Nephron (organoid): Measurements from ENCODE around the gene LRRC46.

Experiments used
- H3K27ac Mint-ChIP-seq, 3 experiments: 2 replicates each; pipeline ENCODE4 v1.8.0; 2020; ENCODE audit warnings: mixed read lengths in 3 of 3, mild to moderate bottlenecking in 2 of 3, moderate library complexity in 1 of 3
- H3K27me3 Mint-ChIP-seq: 2 replicates; pipeline ENCODE4 v1.8.0; 2021; ENCODE audit warnings: low read depth, mild to moderate bottlenecking, moderate library complexity, mixed read lengths
- H3K36me3 Mint-ChIP-seq: 2 replicates; pipeline ENCODE4 v1.8.0; 2020; ENCODE audit warnings: low read depth, mixed read lengths
- H3K4me1 Mint-ChIP-seq: 2 replicates; pipeline ENCODE4 v1.8.0; 2020; ENCODE audit warnings: mixed read lengths
- H3K4me3 Mint-ChIP-seq, 3 experiments: 2 replicates each; pipeline ENCODE4 v1.8.0; 2020; ENCODE audit warnings: mild to moderate bottlenecking in 3 of 3, mixed read lengths in 3 of 3, moderate library complexity in 2 of 3
- H3K9me3 Mint-ChIP-seq: 2 replicates; pipeline ENCODE4 v1.8.0; 2020; ENCODE audit warnings: mixed read lengths
- CTCF ChIP-seq, 3 experiments: fragments of 200-600 bp; sonication (generic); IDR thresholded peaks; one replicate each; pipeline ENCODE4 v1.5.0; 2021; ENCODE audit warnings: antibody characterized with exemption in 3 of 3; ENCODE audit not compliant: unreplicated experiment in 3 of 3

Gene LRRC46

GRCh38 chr17:47850373-47850691 lies 18.9 kb downstream of the LRRC46 start:
- Mint-ChIP-seq H3K4me3 (peak overlapping the region; percentile 72 to 80 (median 79)), H3K27ac (no peak overlapping the region), H3K27me3 (peaks cover 99% of the 10 kb centered on the region), H3K4me1 (peaks cover 29% of the 10 kb centered on the region), H3K9me3 (no peaks in the 10 kb centered on the region), H3K36me3 (no peaks in the 10 kb centered on the region)
- no peak for TF ChIP-seq CTCF (IDR thresholded peaks at IDR 0.05; ENCODE audit: unreplicated experiment in 3 of 3)

- H3K4me1 Mint-ChIP-seq: peaks cover 23% of the 10 kb centered on the region
- no peaks in the 10 kb centered on the region for H3K36me3 Mint-ChIP-seq
- H3K9me3 Mint-ChIP-seq: no peaks in the 10 kb centered on the region
- H3K27me3 Mint-ChIP-seq: peaks cover 99% of the 10 kb centered on the region
- no peak within 1 kb of the TSS for H3K27ac Mint-ChIP-seq
- H3K4me3 Mint-ChIP-seq: peak within 1 kb of the TSS; percentile 72 to 80 (median 79)
- TF ChIP-seq CTCF (IDR thresholded peaks at IDR 0.05; ENCODE audit: unreplicated experiment in 3 of 3): no peak
Observed at GRCh38 chr17:47850692-47851573, 19.5 kb downstream of the LRRC46 start, which contains the start of gene SP6. Gene SP6, minus strand, starts transcription at chr17:47851163. Its CDS starts 2,734 bp downstream, at chr17:47848429.

- H3K27ac Mint-ChIP-seq: no peak overlapping the region
- no peak for TF ChIP-seq CTCF (IDR thresholded peaks at IDR 0.05; ENCODE audit: unreplicated experiment in 3 of 3)
- H3K4me1 Mint-ChIP-seq: peaks cover 16% of the 10 kb centered on the region
- H3K27me3 Mint-ChIP-seq: peaks cover 99% of the 10 kb centered on the region
- H3K4me3 Mint-ChIP-seq: peak overlapping the region; percentile 71 to 78 (median 74)
- no peaks in the 10 kb centered on the region for H3K9me3 Mint-ChIP-seq
- H3K36me3 Mint-ChIP-seq: no peaks in the 10 kb centered on the region
Observed at GRCh38 chr17:47851764-47852112, 20.3 kb downstream of the LRRC46 start.

GRCh38 chr17:47852113-47852949 lies 20.9 kb downstream of the LRRC46 start:
- peaks cover 16% of the 10 kb centered on the region for H3K4me1 Mint-ChIP-seq
- no peak for TF ChIP-seq CTCF (IDR thresholded peaks at IDR 0.05; ENCODE audit: unreplicated experiment in 3 of 3)
- H3K27me3 Mint-ChIP-seq: peaks cover 98% of the 10 kb centered on the region
- no peaks in the 10 kb centered on the region for H3K36me3 Mint-ChIP-seq
- peak overlapping the region in 1 of 3 experiments; percentile 28 for H3K27ac Mint-ChIP-seq
- H3K9me3 Mint-ChIP-seq: no peaks in the 10 kb centered on the region
- peak overlapping the region; percentile 71 to 78 (median 74) for H3K4me3 Mint-ChIP-seq

- H3K27me3 Mint-ChIP-seq: peaks cover 94% of the 10 kb centered on the region
- peaks cover 16% of the 10 kb centered on the region for H3K4me1 Mint-ChIP-seq
- no peaks in the 10 kb centered on the region for H3K36me3 Mint-ChIP-seq
- H3K9me3 Mint-ChIP-seq: no peaks in the 10 kb centered on the region
- TF ChIP-seq CTCF (IDR thresholded peaks at IDR 0.05; ENCODE audit: unreplicated experiment in 3 of 3): no peak
- peak overlapping the region in 1 of 3 experiments; percentile 7 for H3K27ac Mint-ChIP-seq
- peak overlapping the region; percentile 22 to 31 (median 26) for H3K4me3 Mint-ChIP-seq
Observed at GRCh38 chr17:47853616-47854015, 22.1 kb downstream of the LRRC46 start.
